GM18873 (cell line): ENCODE data around the gene KCNB1.

Experiments used
- ATAC-seq: cut with Tn5 transposase; IDR thresholded peaks from one replicate; pipeline ENCODE4 v1.9.1; 2021; ENCODE audit warnings: mild to moderate bottlenecking, moderate library complexity, moderate number of reproducible peaks; ENCODE audit not compliant: unreplicated experiment, low FRiP score

Gene KCNB1

GRCh38 chr20:49475292-49476015, 7.0 kb downstream of the KCNB1 start:
- no peak for ATAC-seq

- ATAC-seq, result no peak
Measured at GRCh38 chr20:49471397-49471796, 11.1 kb downstream of the KCNB1 start.

- no peak for ATAC-seq
Measured at GRCh38 chr20:49470922-49471321, 11.5 kb downstream of the KCNB1 start.

- ATAC-seq, result no peak
Measured at GRCh38 chr20:49469060-49469459, 13.4 kb downstream of the KCNB1 start.

GRCh38 chr20:49468412-49468811, 14.1 kb downstream of the KCNB1 start:
- ATAC-seq, result no peak

GRCh38 chr20:49466114-49466912, 16.2 kb downstream of the KCNB1 start:
- no peak for ATAC-seq

- ATAC-seq, result no peak
Measured at GRCh38 chr20:49464556-49464955, 17.9 kb downstream of the KCNB1 start.

- ATAC-seq, result no peak
Measured at GRCh38 chr20:49462626-49463025, 19.8 kb downstream of the KCNB1 start.

- no peak for ATAC-seq
Measured at GRCh38 chr20:49461894-49462620, 20.4 kb downstream of the KCNB1 start.

GRCh38 chr20:49460916-49461315, 21.6 kb downstream of the KCNB1 start:
- no peak for ATAC-seq

- no peak for ATAC-seq
Measured at GRCh38 chr20:49460131-49460530, 22.3 kb downstream of the KCNB1 start.

GRCh38 chr20:49459684-49460083, 22.8 kb downstream of the KCNB1 start:
- no peak for ATAC-seq

- ATAC-seq, result no peak
Measured at GRCh38 chr20:49457444-49457843, 25.0 kb downstream of the KCNB1 start.

GRCh38 chr20:49456646-49457045, 25.8 kb downstream of the KCNB1 start:
- no peak for ATAC-seq

GRCh38 chr20:49455691-49456090, 26.8 kb downstream of the KCNB1 start:
- ATAC-seq, result no peak

GRCh38 chr20:49452011-49452482, 30.4 kb downstream of the KCNB1 start:
- no peak for ATAC-seq

- no peak for ATAC-seq
Measured at GRCh38 chr20:49450281-49450721, 32.2 kb downstream of the KCNB1 start.

- no peak for ATAC-seq
Measured at GRCh38 chr20:49448917-49449316, 33.6 kb downstream of the KCNB1 start.

- no peak for ATAC-seq
Measured at GRCh38 chr20:49447946-49448809, 34.3 kb downstream of the KCNB1 start.

GRCh38 chr20:49447364-49447763, 35.1 kb downstream of the KCNB1 start:
- no peak for ATAC-seq
